ENCODE data around the gene KRT75. TPM values are rescaled to one million over a fixed set of nuclear protein-coding genes. Genes with fewer than 3 reads are reported as not detected.

Gene KRT75
- polyA plus RNA-seq, 1 donor from 2014 or later: not detected

DNA sequence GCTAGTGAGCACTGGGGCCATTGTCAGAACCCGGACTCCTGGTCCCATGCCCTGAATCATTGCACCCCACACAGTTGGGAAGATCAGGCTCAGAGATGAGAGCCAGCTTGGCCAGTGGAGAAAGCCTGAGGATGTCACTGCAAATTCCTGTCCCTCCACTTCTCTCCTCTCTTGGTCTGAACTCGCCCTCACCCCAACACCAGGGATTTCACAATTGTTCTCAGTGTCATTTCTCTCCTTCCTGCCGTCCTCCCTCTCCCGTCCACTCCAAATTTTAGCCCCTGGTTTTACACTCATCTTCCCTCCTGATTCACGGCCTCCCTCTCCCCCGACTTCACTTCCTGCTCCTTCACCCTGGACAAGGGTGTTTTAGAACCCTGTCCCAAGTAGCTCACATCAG, 11.1 kb downstream of the KRT75 start:
- Histone ChIP-seq H3K9me3 (ENCODE audit: low read length) (no peaks in the 10 kb centered on the region), H3F3A (ENCODE audit: insufficient read depth, low read length, poor library complexity, severe bottlenecking) (no peaks in the 10 kb centered on the region), H3K27ac (ENCODE audit: low read length) (no peak overlapping the region), H3K36me3 (ENCODE audit: insufficient read depth, low read length) (no peaks in the 10 kb centered on the region), H4K20me1 (ENCODE audit: insufficient read depth) (no peaks in the 10 kb centered on the region), H3K9me2 (ENCODE audit: insufficient read depth, low read length) (no peaks in the 10 kb centered on the region), H2AFZ (ENCODE audit: low read depth, low read length) (no peak overlapping the region), H3K79me2 (replicated peaks; ENCODE audit: insufficient read depth, low read length) (no peaks in the 10 kb centered on the region), H3K9ac (ENCODE audit: low read length) (no peak overlapping the region), H3K27me3 (ENCODE audit: insufficient read depth, low read depth, low read length) (no peaks in the 10 kb centered on the region), H3K4me2 (ENCODE audit: low read length) (no peak overlapping the region), H3K4me3 (ENCODE audit: low read length) (no peak overlapping the region)
- no peak for TF ChIP-seq EP300 (conservative IDR thresholded peaks at IDR 0.05; ENCODE audit: poor library complexity, severe bottlenecking)
- TF ChIP-seq SMC3 (conservative IDR thresholded peaks at IDR 0.05; ENCODE audit: poor library complexity): no peak
- TF ChIP-seq, protein P1, sequence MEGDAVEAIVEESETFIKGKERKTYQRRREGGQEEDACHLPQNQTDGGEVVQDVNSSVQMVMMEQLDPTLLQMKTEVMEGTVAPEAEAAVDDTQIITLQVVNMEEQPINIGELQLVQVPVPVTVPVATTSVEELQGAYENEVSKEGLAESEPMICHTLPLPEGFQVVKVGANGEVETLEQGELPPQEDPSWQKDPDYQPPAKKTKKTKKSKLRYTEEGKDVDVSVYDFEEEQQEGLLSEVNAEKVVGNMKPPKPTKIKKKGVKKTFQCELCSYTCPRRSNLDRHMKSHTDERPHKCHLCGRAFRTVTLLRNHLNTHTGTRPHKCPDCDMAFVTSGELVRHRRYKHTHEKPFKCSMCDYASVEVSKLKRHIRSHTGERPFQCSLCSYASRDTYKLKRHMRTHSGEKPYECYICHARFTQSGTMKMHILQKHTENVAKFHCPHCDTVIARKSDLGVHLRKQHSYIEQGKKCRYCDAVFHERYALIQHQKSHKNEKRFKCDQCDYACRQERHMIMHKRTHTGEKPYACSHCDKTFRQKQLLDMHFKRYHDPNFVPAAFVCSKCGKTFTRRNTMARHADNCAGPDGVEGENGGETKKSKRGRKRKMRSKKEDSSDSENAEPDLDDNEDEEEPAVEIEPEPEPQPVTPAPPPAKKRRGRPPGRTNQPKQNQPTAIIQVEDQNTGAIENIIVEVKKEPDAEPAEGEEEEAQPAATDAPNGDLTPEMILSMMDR (IDR thresholded peaks at IDR 0.05; ENCODE audit: poor library complexity, severe bottlenecking): no peak
- TF ChIP-seq RAD21 (conservative IDR thresholded peaks at IDR 0.05): no peak
- no peak for TF ChIP-seq TAF1 (IDR thresholded peaks at IDR 0.05; ENCODE audit: low read depth)
- TF ChIP-seq POLR2AphosphoS5 (IDR thresholded peaks at IDR 0.05): no peak
- TF ChIP-seq MXI1 (conservative IDR thresholded peaks at IDR 0.05; ENCODE audit: poor library complexity, severe bottlenecking): no peak
- no peak for TF ChIP-seq EZH2 (IDR thresholded peaks at IDR 0.05; ENCODE audit: borderline replicate concordance, insufficient read depth, low read length, poor library complexity, severe bottlenecking)
- TF ChIP-seq REST (IDR thresholded peaks at IDR 0.05; ENCODE audit: borderline replicate concordance): no peak

DNA sequence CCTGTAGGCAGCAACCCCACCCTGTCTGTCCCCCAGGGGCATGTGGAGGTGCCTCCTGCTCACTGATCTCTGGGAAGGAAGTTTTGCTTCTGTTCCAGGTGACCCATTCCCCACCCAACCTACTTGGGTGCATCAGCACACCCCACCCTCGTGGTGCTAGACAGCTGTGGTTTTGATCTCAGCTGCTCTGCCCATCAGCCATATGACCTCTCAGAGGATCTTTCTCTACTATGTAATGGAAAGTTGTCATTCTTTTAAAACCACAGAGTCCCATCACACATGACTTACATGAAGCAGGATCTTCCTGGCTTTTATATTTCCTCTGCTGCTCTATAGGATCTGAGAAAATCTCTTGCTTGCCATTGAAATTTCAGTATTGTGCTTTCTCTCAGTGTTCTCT, 14.5 kb downstream of the KRT75 start:
- Histone ChIP-seq H3K27ac (ENCODE audit: low read length) (no peak overlapping the region), H3K9me3 (ENCODE audit: low read length) (no peaks in the 10 kb centered on the region), H3F3A (ENCODE audit: insufficient read depth, low read length, poor library complexity, severe bottlenecking) (no peaks in the 10 kb centered on the region), H3K36me3 (ENCODE audit: insufficient read depth, low read length) (no peaks in the 10 kb centered on the region), H3K9me2 (ENCODE audit: insufficient read depth, low read length) (no peaks in the 10 kb centered on the region), H3K79me2 (replicated peaks; ENCODE audit: insufficient read depth, low read length) (no peaks in the 10 kb centered on the region), H2AFZ (ENCODE audit: low read depth, low read length) (no peak overlapping the region), H3K4me2 (ENCODE audit: low read length) (no peak overlapping the region), H3K9ac (ENCODE audit: low read length) (no peak overlapping the region), H3K4me3 (ENCODE audit: low read length) (no peak overlapping the region), H3K27me3 (ENCODE audit: insufficient read depth, low read depth, low read length) (no peaks in the 10 kb centered on the region), H4K20me1 (ENCODE audit: insufficient read depth) (no peaks in the 10 kb centered on the region)
- TF ChIP-seq RAD21 (conservative IDR thresholded peaks at IDR 0.05) (no peak), EP300 (conservative IDR thresholded peaks at IDR 0.05; ENCODE audit: poor library complexity, severe bottlenecking) (no peak), MXI1 (conservative IDR thresholded peaks at IDR 0.05; ENCODE audit: poor library complexity, severe bottlenecking) (no peak), REST (IDR thresholded peaks at IDR 0.05; ENCODE audit: borderline replicate concordance) (no peak), TAF1 (IDR thresholded peaks at IDR 0.05; ENCODE audit: low read depth) (no peak), POLR2AphosphoS5 (IDR thresholded peaks at IDR 0.05) (no peak), SMC3 (conservative IDR thresholded peaks at IDR 0.05; ENCODE audit: poor library complexity) (no peak), EZH2 (IDR thresholded peaks at IDR 0.05; ENCODE audit: borderline replicate concordance, insufficient read depth, low read length, poor library complexity, severe bottlenecking) (no peak)
- TF ChIP-seq, protein P1 (IDR thresholded peaks at IDR 0.05; ENCODE audit: poor library complexity, severe bottlenecking): no peak

Measured in neural cell (in vitro differentiated cells).